ENCODE measurements around the gene EID2B. TPM values are rescaled to one million over a fixed set of nuclear protein-coding genes. Genes with fewer than 3 reads are reported as not detected.

Gene EID2B
- total and polyA plus RNA-seq, 2 of the 13 experiments (the other 11 are each of a cell fraction or from before 2014, with no cell fraction given), result 2.5 to 3.7 TPM

DNA sequence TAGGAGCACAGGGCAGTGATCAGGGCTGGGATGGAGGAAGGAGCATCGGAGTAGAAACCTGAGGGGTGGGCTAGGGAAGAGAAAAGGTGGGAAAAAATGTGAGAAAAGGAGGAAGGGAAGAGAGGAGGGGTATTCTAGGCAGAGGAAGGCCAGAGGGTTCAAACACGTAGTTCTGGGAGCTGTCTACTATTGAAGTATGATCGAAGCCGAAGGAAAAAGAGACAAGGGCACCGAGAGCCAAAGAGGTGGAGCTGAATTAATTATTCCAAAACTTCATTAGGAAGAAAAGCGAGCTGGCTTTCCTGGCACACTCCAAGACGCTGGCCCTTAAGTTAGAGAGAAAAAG is 26.1 kb downstream of the EID2B start:
- CTCF ChIA-PET (ENCODE audit: low intra/inter-chr PET ratio, low total read pairs), result no interaction called here
- 72% methylated on average over 7 of the region's 7 CpGs for WGBS (ENCODE audit: low lambda C conversion rate)
- Histone ChIP-seq H2AFZ (ENCODE audit: low read length) (no peak overlapping the region), H3K79me2 (ENCODE audit: insufficient read depth, low read length) (no peaks in the 10 kb centered on the region), H3K9me3 (ENCODE audit: low read length) (no peaks in the 10 kb centered on the region), H3K4me1 (ENCODE audit: insufficient read depth, low read length) (peaks cover 26% of the 10 kb centered on the region), H4K20me1 (ENCODE audit: insufficient read depth, low read length) (no peaks in the 10 kb centered on the region), H3K36me3 (replicated peaks in 1 of 2; ENCODE audit: control insufficient read depth in 1 of 2, insufficient read depth in 2 of 2, low read length in 2 of 2) (no peaks in the 10 kb centered on the region), H3K27ac (ENCODE audit: extremely low read length, insufficient read depth, low read length) (no peak overlapping the region), H3K27me3 (ENCODE audit: control insufficient read depth in 1 of 2, insufficient read depth in 2 of 2, low read length in 2 of 2) (peaks cover 16 to 54% of the 10 kb centered on the region in 2 experiments), H3K9ac (ENCODE audit: insufficient read depth, low read depth, low read length) (no peak overlapping the region), H3K4me2 (ENCODE audit: low read depth, low read length) (peak overlapping the region; percentile 70), H3K4me3 (replicated peaks in 1 of 3; ENCODE audit: insufficient read depth in 1 of 3, low read depth in 2 of 3, low read length in 3 of 3) (peak overlapping the region in 1 of 3 experiments; percentile 68; a peak in 1 of 6 replicates)
- no TSS peak for BruUV-seq (replicated peaks)
- ATAC-seq (no peak), DNase-seq (ENCODE audit: low spot score) (no peak), FAIRE-seq (no peak)
- intact Hi-C loops (cut with micrococcal nuclease; ENCODE audit: unreplicated experiment) (no loop called here), in situ Hi-C loops (cut with HindIII; ENCODE audit: extremely low pct_ligation_motif_present, low pct_unique_long_range_greater_than_20kb) (no loop called here)
- TF ChIP-seq DR1 (CRISPR knock-in tag; IDR thresholded peaks at IDR 0.05), result 0 out of 2 replicates have a peak, but pooled peaks have one; percentile 3
- TF ChIP-seq ZNF878 (CRISPR knock-in tag; IDR thresholded peaks at IDR 0.05), result 0 out of 2 replicates have a peak, but pooled peaks have one; percentile 51
- TF ChIP-seq, protein P1, sequence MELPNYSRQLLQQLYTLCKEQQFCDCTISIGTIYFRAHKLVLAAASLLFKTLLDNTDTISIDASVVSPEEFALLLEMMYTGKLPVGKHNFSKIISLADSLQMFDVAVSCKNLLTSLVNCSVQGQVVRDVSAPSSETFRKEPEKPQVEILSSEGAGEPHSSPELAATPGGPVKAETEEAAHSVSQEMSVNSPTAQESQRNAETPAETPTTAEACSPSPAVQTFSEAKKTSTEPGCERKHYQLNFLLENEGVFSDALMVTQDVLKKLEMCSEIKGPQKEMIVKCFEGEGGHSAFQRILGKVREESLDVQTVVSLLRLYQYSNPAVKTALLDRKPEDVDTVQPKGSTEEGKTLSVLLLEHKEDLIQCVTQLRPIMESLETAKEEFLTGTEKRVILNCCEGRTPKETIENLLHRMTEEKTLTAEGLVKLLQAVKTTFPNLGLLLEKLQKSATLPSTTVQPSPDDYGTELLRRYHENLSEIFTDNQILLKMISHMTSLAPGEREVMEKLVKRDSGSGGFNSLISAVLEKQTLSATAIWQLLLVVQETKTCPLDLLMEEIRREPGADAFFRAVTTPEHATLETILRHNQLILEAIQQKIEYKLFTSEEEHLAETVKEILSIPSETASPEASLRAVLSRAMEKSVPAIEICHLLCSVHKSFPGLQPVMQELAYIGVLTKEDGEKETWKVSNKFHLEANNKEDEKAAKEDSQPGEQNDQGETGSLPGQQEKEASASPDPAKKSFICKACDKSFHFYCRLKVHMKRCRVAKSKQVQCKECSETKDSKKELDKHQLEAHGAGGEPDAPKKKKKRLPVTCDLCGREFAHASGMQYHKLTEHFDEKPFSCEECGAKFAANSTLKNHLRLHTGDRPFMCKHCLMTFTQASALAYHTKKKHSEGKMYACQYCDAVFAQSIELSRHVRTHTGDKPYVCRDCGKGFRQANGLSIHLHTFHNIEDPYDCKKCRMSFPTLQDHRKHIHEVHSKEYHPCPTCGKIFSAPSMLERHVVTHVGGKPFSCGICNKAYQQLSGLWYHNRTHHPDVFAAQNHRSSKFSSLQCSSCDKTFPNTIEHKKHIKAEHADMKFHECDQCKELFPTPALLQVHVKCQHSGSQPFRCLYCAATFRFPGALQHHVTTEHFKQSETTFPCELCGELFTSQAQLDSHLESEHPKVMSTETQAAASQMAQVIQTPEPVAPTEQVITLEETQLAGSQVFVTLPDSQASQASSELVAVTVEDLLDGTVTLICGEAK (IDR thresholded peaks at IDR 0.05), result no peak
- TF ChIP-seq, protein P1 (CRISPR knock-in tag; IDR thresholded peaks at IDR 0.05), result 0 out of 2 replicates have a peak, but pooled peaks have one; percentile 4
- no peak for TF ChIP-seq KDM1A (CRISPR knock-in tag; IDR thresholded peaks at IDR 0.05)
- POLR2A ChIA-PET, result interaction anchor here (1.6 kb wide), 1 partner anchor 61 kb away, joined by 3 read pairs; the partner anchor contains the start of gene SUPT5H

Measured in HepG2 (cell line).